ENCODE results near the gene WNT3A. TPM values are rescaled to one million over a fixed set of nuclear protein-coding genes. Genes with fewer than 3 reads are reported as not detected.

The WNT3A gene
- total and polyA plus RNA-seq, 2 of the 4 experiments (the other 2 are of a cell fraction) = not detected

- Histone ChIP-seq H3K4me3 (ENCODE audit: insufficient read depth, low read depth, low read length) (no peak overlapping the region), H3K36me3 (ENCODE audit: control insufficient read depth, insufficient read depth, low read length) (no peaks in the 10 kb centered on the region), H2AK5ac (ENCODE audit: low read depth, low read length) (no peak overlapping the region), H3K27ac (ENCODE audit: insufficient read depth, low read length) (no peak overlapping the region), H4K20me1 (ENCODE audit: insufficient read depth, low read length) (no peaks in the 10 kb centered on the region), H3K9me3 (ENCODE audit: control insufficient read depth, insufficient read depth, low read length) (no peaks in the 10 kb centered on the region; the same call in 1 of the 2 replicates), H3K79me1 (ENCODE audit: low read depth in 1 of 2, low read length in 2 of 2) (no peaks in the 10 kb centered on the region), H2BK5ac (ENCODE audit: low read depth, low read length, poor library complexity, severe bottlenecking) (no peak overlapping the region), H2AFZ (replicated peaks; ENCODE audit: low read length, poor library complexity) (no peak overlapping the region), H3K4me2 (ENCODE audit: low read depth, low read length) (no peak overlapping the region), H3K27me3 (ENCODE audit: control insufficient read depth, insufficient read depth, low read length) (peaks cover 47% of the 10 kb centered on the region), H3K18ac (ENCODE audit: low read depth, low read length) (no peak overlapping the region), H2AK9ac (replicated peaks; ENCODE audit: low read depth, low read length, poor library complexity) (no peak overlapping the region), H2BK15ac (ENCODE audit: low read depth, low read length) (no peak overlapping the region), H3K9me1 (ENCODE audit: insufficient read depth, low read length) (no peaks in the 10 kb centered on the region), H2BK120ac (ENCODE audit: low read depth, low read length) (no peak overlapping the region), H4K5ac (ENCODE audit: low read depth, low read length) (no peak overlapping the region), H3K14ac (replicated peaks; ENCODE audit: low read depth, low read length) (no peak overlapping the region), H3K23ac (ENCODE audit: low read depth, low read length) (no peak overlapping the region), H4K91ac (ENCODE audit: insufficient read depth, low read depth, low read length) (no peak overlapping the region), H3K56ac (ENCODE audit: extremely low read depth, insufficient read depth, low read length) (no peak overlapping the region), H4K8ac (ENCODE audit: low read depth in 2 of 2, low read length in 2 of 2) (no peak overlapping the region), H3K9ac (ENCODE audit: low read depth, low read length) (no peak overlapping the region), H3K4ac (ENCODE audit: low read depth, low read length) (no peak overlapping the region), H2BK20ac (ENCODE audit: low read depth, low read length) (no peak overlapping the region), H3K4me1 (ENCODE audit: control insufficient read depth, insufficient read depth, low read length) (no peaks in the 10 kb centered on the region)
- ATAC-seq (ENCODE audit: low read depth) (no peak), DNase-seq (no peak)
- CTCF ChIA-PET = no interaction called here
- dilution Hi-C loops (cut with HindIII; ENCODE audit: low sequenced_read_pairs, unreplicated experiment) = no loop called here
- POLR2A ChIA-PET (ENCODE audit: unreplicated experiment) = no interaction called here
- BruUV-seq (replicated peaks) = no TSS peak
- TF ChIP-seq RCOR1 (IDR thresholded peaks at IDR 0.05; ENCODE audit: insufficient replicate concordance, low read length) = no peak
- in situ Hi-C loops (cut with MboI; ENCODE audit: low sequenced_read_pairs) = no loop called here
- WGBS, 2 experiments (ENCODE audit: extremely low coverage in 2 of 2, insufficient read length in 1 of 2) = 27% methylated on average over 2 of the region's 3 CpGs; no CpG with 5 or more reads in 1 of the 2 experiments
- intact Hi-C loops (cut with micrococcal nuclease) = no loop called here
Measured at GRCh38 chr1:228039986-228040385, 33.2 kb downstream of the WNT3A start.
